H1 (cell line): ENCODE data around the gene TMEM174. TPM values are rescaled to one million over a fixed set of nuclear protein-coding genes. Genes with fewer than 3 reads are reported as not detected.

ENCODE experiments used
- CTCF ChIA-PET: fragments of 300-600 bp; sonication (Branson Sonifier 250); formaldehyde crosslinking; loops from one replicate; lab custom pipeline; 2021; ENCODE audit not compliant: partially characterized antibody; lab: Charles Lee
- POLR2A ChIA-PET: fragments of 300-600 bp; sonication (Branson Sonifier 250); formaldehyde crosslinking; loops from one replicate; lab custom pipeline; 2021; ENCODE audit warnings: inconsistent platforms; ENCODE audit not compliant: partially characterized antibody; lab: Charles Lee
- DNase-seq, 2 experiments: peaks; one replicate each; pipeline versions ENCODE4 v3.0.0 to v3.0.0-alpha.2; 2010 to 2022; ENCODE audit warnings: low spot score in 2 of 2, low read depth in 1 of 2, mixed read lengths in 1 of 2
- FAIRE-seq: peaks from 2 replicates; lab custom pipeline; 2011; peaks lifted over from hg19 to GRCh38; lab: Jason Lieb, UNC
- H2AFZ ChIP-seq: 2 replicates; pipeline ENCODE4 v1.8.1; 2012; ENCODE audit warnings: low read length, inconsistent platforms
- H2AK5ac ChIP-seq: 2 replicates; pipeline ENCODE4 v1.6.1; 2013; ENCODE audit warnings: low read depth, low read length
- H2BK120ac ChIP-seq: replicated peaks from 2 replicates; pipeline ENCODE3; 2013; ENCODE audit warnings: low read depth, low read length, inconsistent platforms
- H2BK12ac ChIP-seq: 2 replicates; pipeline ENCODE4 v1.6.1; 2013; ENCODE audit warnings: low read depth, low read length
- H2BK15ac ChIP-seq: 2 replicates; pipeline ENCODE4 v1.6.1; 2013; ENCODE audit warnings: low read length
- H2BK20ac ChIP-seq: 2 replicates; pipeline ENCODE4 v1.6.1; 2013; ENCODE audit warnings: low read length
- H2BK5ac ChIP-seq: 2 replicates; pipeline ENCODE4 v1.6.1; 2013; ENCODE audit warnings: low read depth, low read length
- H3K14ac ChIP-seq: 2 replicates; pipeline ENCODE4 v1.6.1; 2013; ENCODE audit warnings: inconsistent platforms; ENCODE audit not compliant: insufficient read length
- H3K18ac ChIP-seq: 2 replicates; pipeline ENCODE4 v1.6.1; 2013; ENCODE audit warnings: low read length; ENCODE audit errors: extremely low read depth
- H3K23ac ChIP-seq: 2 replicates; pipeline ENCODE4 v1.6.1; 2013; ENCODE audit warnings: inconsistent platforms; ENCODE audit not compliant: insufficient read length
- H3K23me2 ChIP-seq: 2 replicates; pipeline ENCODE4 v1.6.1; 2013; ENCODE audit warnings: low read depth, low read length
- H3K27ac ChIP-seq: 2 replicates; pipeline ENCODE4 v1.6.1; 2011; ENCODE audit warnings: low read depth, low read length, inconsistent platforms
- H3K27me3 ChIP-seq, 4 experiments: replicated peaks in 1 of 4; 1 replicate in 1 of 4; 2 replicates in 3 of 4; pipeline versions ENCODE4 v1.6.1 to v1.8.1; 2011 to 2013; ENCODE audit warnings: low read length in 3 of 4, mild to moderate bottlenecking in 3 of 4, inconsistent platforms in 2 of 4, mixed read lengths in 2 of 4, moderate library complexity in 1 of 4; ENCODE audit not compliant: control insufficient read depth in 3 of 4, insufficient read depth in 3 of 4; ENCODE audit errors: extremely low read depth in 1 of 4
- H3K36me3 ChIP-seq, 4 experiments: 2 replicates each; pipeline versions ENCODE4 v1.6.1 to v1.8.1; 2011 to 2013; ENCODE audit warnings: mild to moderate bottlenecking in 4 of 4, low read length in 3 of 4, moderate library complexity in 2 of 4, control low read depth in 1 of 4, inconsistent platforms in 1 of 4; ENCODE audit not compliant: insufficient read depth in 4 of 4, control insufficient read depth in 2 of 4
- H3K4ac ChIP-seq: replicated peaks from 2 replicates; pipeline ENCODE3; 2013; ENCODE audit warnings: low read length, low read depth, mixed read lengths, inconsistent platforms; ENCODE audit not compliant: insufficient read length
- H3K4me1 ChIP-seq, 4 experiments: replicated peaks in 1 of 4; 1 replicate in 1 of 4; 2 replicates in 3 of 4; pipeline versions ENCODE4 v1.6.1 to v1.8.1; 2011 to 2013; ENCODE audit warnings: low read length in 3 of 4, inconsistent platforms in 2 of 4, mixed read lengths in 1 of 4; ENCODE audit not compliant: insufficient read depth in 4 of 4, control insufficient read depth in 3 of 4
- H3K4me2 ChIP-seq, 2 experiments: 2 replicates each; pipeline versions ENCODE4 v1.6.1 to v1.8.1; 2011 to 2013; ENCODE audit warnings: low read depth in 2 of 2, low read length in 2 of 2, control low read depth in 1 of 2, inconsistent platforms in 1 of 2, mild to moderate bottlenecking in 1 of 2; ENCODE audit not compliant: insufficient read depth in 1 of 2
- H3K4me3 ChIP-seq, 4 experiments: fragments of 200-600, 300-600 bp in 1 of 4; sonication (generic), shearing (Covaris generic), sonication (Bioruptor Twin) in 1 of 4; 2 replicates each; pipeline versions ENCODE4 v1.5.1 to v1.8.1; 2011 to 2016; ENCODE audit warnings: low read length in 4 of 4, low read depth in 3 of 4, control low read depth in 2 of 4, inconsistent platforms in 2 of 4, mild to moderate bottlenecking in 2 of 4, mixed read lengths in 1 of 4, moderate library complexity in 1 of 4; ENCODE audit not compliant: insufficient read depth in 2 of 4; ENCODE audit errors: extremely low read depth in 1 of 4
- H3K56ac ChIP-seq: replicated peaks from 2 replicates; pipeline ENCODE3; 2013; ENCODE audit warnings: low read depth, mild to moderate bottlenecking, mixed read lengths, low read length, inconsistent platforms; ENCODE audit not compliant: insufficient read length
- H3K79me1 ChIP-seq: 2 replicates; pipeline ENCODE4 v1.6.1; 2013; ENCODE audit warnings: low read depth, low read length, control low read depth
- H3K79me2 ChIP-seq, 2 experiments: 2 replicates each; pipeline versions ENCODE4 v1.6.1 to v1.8.1; 2012 to 2013; ENCODE audit warnings: low read length in 2 of 2, mild to moderate bottlenecking in 2 of 2, inconsistent platforms in 1 of 2; ENCODE audit not compliant: insufficient read depth in 2 of 2, control insufficient read depth in 1 of 2
- H3K9ac ChIP-seq, 4 experiments: replicated peaks in 1 of 4; 1 replicate in 1 of 4; 2 replicates in 3 of 4; pipeline versions ENCODE4 v1.6.1 to v1.8.1; 2011 to 2013; ENCODE audit warnings: low read depth in 3 of 4, low read length in 3 of 4, control low read depth in 2 of 4, mild to moderate bottlenecking in 2 of 4, moderate library complexity in 2 of 4, inconsistent platforms in 1 of 4; ENCODE audit errors: extremely low read depth in 1 of 4
- H3K9me3 ChIP-seq, 2 experiments: 2 replicates each; pipeline versions ENCODE4 v1.6.1 to v1.8.1; 2012 to 2013; ENCODE audit warnings: mild to moderate bottlenecking in 2 of 2, moderate library complexity in 2 of 2, control low read depth in 1 of 2, inconsistent platforms in 1 of 2, low read depth in 1 of 2, low read length in 1 of 2, mixed read lengths in 1 of 2; ENCODE audit not compliant: insufficient read depth in 2 of 2
- H4K20me1 ChIP-seq, 2 experiments: replicated peaks in 1 of 2; 2 replicates each; pipeline versions ENCODE3 to v1.8.1; 2011 to 2013; ENCODE audit warnings: inconsistent platforms in 2 of 2, low read length in 2 of 2, mild to moderate bottlenecking in 1 of 2; ENCODE audit not compliant: insufficient read depth in 2 of 2, control insufficient read depth in 1 of 2
- H4K5ac ChIP-seq: 2 replicates; pipeline ENCODE4 v1.6.1; 2013; ENCODE audit warnings: low read length, low read depth, mixed read lengths, inconsistent platforms; ENCODE audit not compliant: insufficient read length
- H4K8ac ChIP-seq: 2 replicates; pipeline ENCODE4 v1.8.0; 2013; ENCODE audit warnings: mild to moderate bottlenecking, moderate library complexity, low read length, inconsistent platforms; ENCODE audit not compliant: insufficient read depth; ENCODE audit errors: extremely low read depth
- H4K91ac ChIP-seq: replicated peaks from 2 replicates; pipeline ENCODE3; 2013; ENCODE audit warnings: low read length, mixed read lengths, inconsistent platforms; ENCODE audit not compliant: insufficient read length
- BCL11A ChIP-seq, 2 experiments: IDR thresholded peaks; one replicate each; pipeline ENCODE4 v1.6.1; 2011; ENCODE audit warnings: low read depth in 2 of 2, low read length in 2 of 2, mild to moderate bottlenecking in 2 of 2
- CTBP2 ChIP-seq: IDR thresholded peaks from 2 replicates; pipeline ENCODE4 v1.7.0; 2011; ENCODE audit warnings: borderline replicate concordance, mild to moderate bottlenecking, moderate library complexity, mixed read lengths, low read length; ENCODE audit not compliant: insufficient read depth, insufficient read length
- EGR1 ChIP-seq: IDR thresholded peaks from 2 replicates; pipeline ENCODE4 v1.6.1; 2011; ENCODE audit warnings: low read depth, low read length, borderline replicate concordance
- EZH2 ChIP-seq: fragments of 200-600 bp; sonication (generic); IDR thresholded peaks from 2 replicates; pipeline ENCODE4 v1.7.1; 2012; ENCODE audit warnings: low read depth, mild to moderate bottlenecking, moderate library complexity, low read length, inconsistent platforms; ENCODE audit not compliant: severe bottlenecking
- HDAC2 ChIP-seq, 2 experiments: fragments of 300-600 bp in 1 of 2; sonication (generic) in 1 of 2; IDR thresholded peaks; 2 replicates each; pipeline ENCODE4 v1.6.1; 2011 to 2012; ENCODE audit warnings: low read depth in 2 of 2, low read length in 2 of 2, mild to moderate bottlenecking in 2 of 2, moderate library complexity in 2 of 2, borderline replicate concordance in 1 of 2, inconsistent platforms in 1 of 2
- KDM1A ChIP-seq: fragments of 200-600, 300-600 bp; sonication (generic); IDR thresholded peaks from 2 replicates; pipeline ENCODE4 v1.7.1; 2016; ENCODE audit warnings: mild to moderate bottlenecking, low read length, borderline replicate concordance
- RAD21 ChIP-seq, 2 experiments: IDR thresholded peaks in 1 of 2; conservative IDR thresholded peaks in 1 of 2; 2 replicates each; pipeline ENCODE4 v1.6.1; 2011; ENCODE audit warnings: low read depth in 2 of 2, low read length in 2 of 2, improper control_type of control experiment in 1 of 2, inconsistent platforms in 1 of 2, mild to moderate bottlenecking in 1 of 2, moderate library complexity in 1 of 2
- SAP30 ChIP-seq: fragments of 300-600 bp; sonication (generic); IDR thresholded peaks from 2 replicates; pipeline ENCODE4 v1.7.1; 2012; ENCODE audit warnings: low read length, moderate library complexity, mild to moderate bottlenecking, inconsistent platforms; ENCODE audit not compliant: insufficient read depth, insufficient replicate concordance
- SUZ12 ChIP-seq: fragments of 200-600 bp; sonication (generic); IDR thresholded peaks from 2 replicates; pipeline ENCODE4 v1.6.1; 2012; ENCODE audit warnings: mild to moderate bottlenecking, inconsistent platforms, low read length, moderate library complexity, mixed read lengths
- ZNF274 ChIP-seq: IDR thresholded peaks from 2 replicates; pipeline ENCODE4 v1.7.0; 2012; ENCODE audit warnings: low read length, borderline replicate concordance; ENCODE audit errors: extremely low read depth
- WGBS, 2 experiments: shearing (Covaris generic) in 1 of 2; methylation state at CpG; one replicate each; pipeline versions ENCODE4 v1.1.6 to v1.1.7; 2013 to 2015; ENCODE audit warnings: low lambda C conversion rate in 2 of 2, mixed read lengths in 2 of 2, inconsistent platforms in 1 of 2, low coverage in 1 of 2, missing lambda C conversion rate in 1 of 2; ENCODE audit not compliant: insufficient replicate concordance in 2 of 2, insufficient coverage in 1 of 2, insufficient read length in 1 of 2; ENCODE audit errors: extremely low coverage in 1 of 2, missing lambda C conversion rate in 1 of 2; 5-methylcytosine and 5-hydroxymethylcytosine counted together
- polyA plus RNA-seq, 7 experiments: library from polyadenylated mRNA; depleted of rRNA in 3 of 7; stranded (reverse) in 5 of 7; unstranded in 2 of 7; fragments of >200 nt in 5 of 7; fragments of 200-250 nt in 2 of 7; gene quantifications; 1 replicate in 5 of 7; 2 replicates in 1 of 7; 4 replicates in 1 of 7; pipeline versions ENCODE4 v1.2.1 to v1.2.3, GENCODE V29; 2011 to 2013; ENCODE audit warnings: missing spikeins in 2 of 7, mixed read lengths in 2 of 7
- total RNA-seq: library from RNA; stranded (reverse); fragmentation: NEBNext Ultra II Directional; extraction: Animal tissue kit (Norgen Biotek cat#: 25700); gene quantifications from 2 replicates; pipeline ENCODE4 v1.2.1, GENCODE V29; 2021

The TMEM174 gene
- total and polyA plus RNA-seq, 2 of the 8 experiments (the other 6 are each of a cell fraction or from before 2014, with no cell fraction given): not detected

- no peaks in the 10 kb centered on the region for H3K79me2 ChIP-seq
- H3K36me3 ChIP-seq: no peaks in the 10 kb centered on the region
- no peak overlapping the region; the same call in 1 of the 2 replicates for H2AK5ac ChIP-seq
- peaks cover 0 to 8% (median 5%) of the 10 kb centered on the region in 4 experiments; a peak in 3 of 7 replicates for H3K27me3 ChIP-seq
- H3K4ac ChIP-seq: no peak overlapping the region
- H2BK20ac ChIP-seq: no peak overlapping the region
- peaks cover 0 to 4% (median 2%) of the 10 kb centered on the region in 4 experiments; a peak in 3 of 7 replicates for H3K4me1 ChIP-seq
- H4K20me1 ChIP-seq: peaks cover 0 to 3% of the 10 kb centered on the region in 2 experiments
- no peak overlapping the region for H2BK120ac ChIP-seq
- CTCF ChIA-PET: interaction anchor here (0.6 to 4.8 kb wide), 7 partner anchors 10 to 243 kb away, joined by 3 to 68 read pairs (median 4); no protein-coding TSS in a partner anchor
- no peak overlapping the region for H3K56ac ChIP-seq
- H3K27ac ChIP-seq: no peak overlapping the region
- H3K14ac ChIP-seq: no peak overlapping the region
- no peak overlapping the region for H3K4me2 ChIP-seq
- H4K91ac ChIP-seq: no peak overlapping the region
- FAIRE-seq: no peak
- H2BK12ac ChIP-seq: no peak overlapping the region; the same call in 1 of the 2 replicates
- peaks cover 4% of the 10 kb centered on the region; the same call in 1 of the 2 replicates for H3K23me2 ChIP-seq
- H3K9ac ChIP-seq: no peak overlapping the region
- POLR2A ChIA-PET: interaction anchor here (1.6 kb wide), 1 partner anchor 15 kb away, joined by 5 read pairs; no protein-coding TSS in a partner anchor
- no peaks in the 10 kb centered on the region for H3K9me3 ChIP-seq
- H2AFZ ChIP-seq: no peak overlapping the region
- no peak overlapping the region for H3K4me3 ChIP-seq
- no peak overlapping the region for H2BK15ac ChIP-seq
- TF ChIP-seq SAP30 (no peak), EGR1 (no peak), SUZ12 (no peak), KDM1A (no peak), BCL11A (IDR thresholded peaks at IDR 0.05; ENCODE audit: low read depth in 2 of 2, low read length in 2 of 2) (no peak), ZNF274 (no peak), HDAC2 (IDR thresholded peaks at IDR 0.05; ENCODE audit: borderline replicate concordance in 1 of 2, low read depth in 2 of 2, low read length in 2 of 2) (no peak), CTBP2 (no peak), EZH2 (no peak), RAD21 (IDR thresholded peaks at IDR 0.05 in 1 of 2, conservative IDR thresholded peaks at IDR 0.05 in 1 of 2; ENCODE audit: low read depth in 2 of 2, low read length in 2 of 2) (no peak)
- H4K8ac ChIP-seq: 0 out of 2 replicates have a peak overlapping the region, but pooled peaks have one; percentile 5
- WGBS, 2 experiments: 97% methylated on average over 3 of the region's 3 CpGs; no CpG with 5 or more reads in 1 of the 2 experiments
- no peaks in the 10 kb centered on the region for H3K79me1 ChIP-seq
- no peak overlapping the region for H2BK5ac ChIP-seq
- no peak overlapping the region for H3K18ac ChIP-seq
- H4K5ac ChIP-seq: no peak overlapping the region
- no peak for DNase-seq
- no peak overlapping the region for H3K23ac ChIP-seq
Measured at GRCh38 chr5:73204332-73204731, 31.3 kb downstream of the TMEM174 start.
